T-helper 2 cell treated with Interferon-gamma antibody and Interleukin-4, amounts not matched to agents 5 μg/mL and 100 μg/mL, for 36 hours (primary cell): ENCODE measurements around the gene FMR1.

ENCODE experiments used
- DNase-seq: peaks from one replicate; pipeline ENCODE4 v3.0.0; 2021; ENCODE audit warnings: low spot score
- H3K27ac Mint-ChIP-seq: one replicate; pipeline ENCODE4 v1.8.0; 2021; ENCODE audit warnings: mild to moderate bottlenecking, mixed read lengths
- H3K27me3 Mint-ChIP-seq: one replicate; pipeline ENCODE4 v1.8.0; 2021; ENCODE audit warnings: low read depth, mixed read lengths
- H3K36me3 Mint-ChIP-seq: one replicate; pipeline ENCODE4 v1.8.0; 2021; ENCODE audit warnings: low read depth, mixed read lengths
- H3K4me1 Mint-ChIP-seq: one replicate; pipeline ENCODE4 v1.8.0; 2021; ENCODE audit warnings: low read depth, mixed read lengths
- H3K4me3 Mint-ChIP-seq: one replicate; pipeline ENCODE4 v1.8.0; 2022; ENCODE audit warnings: mild to moderate bottlenecking, moderate library complexity, mixed read lengths
- H3K9me3 Mint-ChIP-seq: one replicate; pipeline ENCODE4 v1.8.0; 2021; ENCODE audit warnings: mixed read lengths

Gene FMR1

GRCh38 chrX:147935156-147935758 is 23.5 kb downstream of the FMR1 start:
- Mint-ChIP-seq H3K27me3 (no peaks in the 10 kb centered on the region), H3K36me3 (peaks cover 26% of the 10 kb centered on the region), H3K27ac (no peak overlapping the region), H3K9me3 (no peaks in the 10 kb centered on the region), H3K4me1 (no peaks in the 10 kb centered on the region), H3K4me3 (no peak overlapping the region)
- DNase-seq: no peak

DNA sequence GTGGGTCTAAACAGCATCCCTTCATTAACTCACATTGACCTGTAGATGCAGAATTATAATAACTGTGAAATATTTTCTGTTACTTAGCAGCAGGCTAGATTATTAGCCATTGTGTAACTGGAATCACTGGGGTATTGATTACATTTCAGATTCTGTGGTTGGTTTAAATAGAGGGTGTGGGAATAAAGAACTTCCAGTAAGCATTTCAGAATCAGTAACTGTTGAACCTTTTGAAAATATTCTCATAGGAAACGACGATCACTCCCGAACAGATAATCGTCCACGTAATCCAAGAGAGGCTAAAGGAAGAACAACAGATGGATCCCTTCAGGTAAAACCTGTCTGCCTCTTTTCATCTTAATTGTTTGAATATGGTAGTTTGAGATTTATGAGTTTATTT is 33.6 kb downstream of the FMR1 start:
- Mint-ChIP-seq H3K27ac (no peak overlapping the region), H3K27me3 (no peaks in the 10 kb centered on the region), H3K4me3 (no peak overlapping the region), H3K36me3 (peaks cover 51% of the 10 kb centered on the region), H3K4me1 (no peaks in the 10 kb centered on the region), H3K9me3 (no peaks in the 10 kb centered on the region)
- no peak for DNase-seq

DNA sequence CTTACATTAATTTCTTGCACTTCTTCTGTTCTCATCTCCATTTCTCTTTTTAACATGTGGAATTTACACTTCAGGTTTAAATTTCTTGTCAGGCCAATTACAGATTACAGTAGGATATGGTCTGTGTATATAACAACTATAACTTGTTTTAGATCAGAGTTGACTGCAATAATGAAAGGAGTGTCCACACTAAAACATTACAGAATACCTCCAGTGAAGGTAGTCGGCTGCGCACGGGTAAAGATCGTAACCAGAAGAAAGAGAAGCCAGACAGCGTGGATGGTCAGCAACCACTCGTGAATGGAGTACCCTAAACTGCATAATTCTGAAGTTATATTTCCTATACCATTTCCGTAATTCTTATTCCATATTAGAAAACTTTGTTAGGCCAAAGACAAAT is 36.8 kb downstream of the FMR1 start:
- no peak for DNase-seq
- H3K9me3 Mint-ChIP-seq: no peaks in the 10 kb centered on the region
- H3K4me3 Mint-ChIP-seq: no peak overlapping the region
- no peak overlapping the region for H3K27ac Mint-ChIP-seq
- H3K4me1 Mint-ChIP-seq: no peaks in the 10 kb centered on the region
- peaks cover 32% of the 10 kb centered on the region for H3K36me3 Mint-ChIP-seq
- H3K27me3 Mint-ChIP-seq: no peaks in the 10 kb centered on the region

- Mint-ChIP-seq H3K27ac (no peak overlapping the region), H3K4me1 (no peaks in the 10 kb centered on the region), H3K36me3 (peaks cover 21% of the 10 kb centered on the region), H3K4me3 (no peak overlapping the region), H3K9me3 (no peaks in the 10 kb centered on the region), H3K27me3 (no peaks in the 10 kb centered on the region)
- no peak for DNase-seq
Observed at GRCh38 chrX:147950352-147950751, 38.6 kb downstream of the FMR1 start.

DNA sequence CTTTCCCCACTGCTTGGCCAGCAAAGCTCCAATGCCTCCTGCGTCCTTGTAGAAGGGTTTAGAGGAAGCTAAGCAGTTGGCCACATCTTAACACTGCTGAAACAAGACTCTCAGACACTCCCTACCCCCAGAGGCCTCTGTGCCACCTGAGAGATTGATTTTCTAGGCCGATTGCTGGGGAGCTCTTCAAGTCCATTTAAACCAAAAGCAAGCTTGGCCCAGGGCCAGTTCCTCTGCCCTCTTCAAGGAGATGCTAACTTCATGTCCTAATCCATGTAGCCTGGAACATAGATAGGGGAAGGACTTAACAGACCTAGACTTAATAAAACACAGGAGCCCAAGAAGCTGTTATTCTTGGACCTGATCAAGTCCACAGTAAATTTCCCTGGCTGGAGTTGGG is 42.3 kb downstream of the FMR1 start:
- DNase-seq: no peak
- no peak overlapping the region for H3K27ac Mint-ChIP-seq

GRCh38 chrX:147957291-147957690 is 45.6 kb downstream of the FMR1 start:
- no peaks in the 10 kb centered on the region for H3K4me1 Mint-ChIP-seq
- H3K36me3 Mint-ChIP-seq: no peaks in the 10 kb centered on the region
- no peaks in the 10 kb centered on the region for H3K9me3 Mint-ChIP-seq
- H3K27ac Mint-ChIP-seq: no peak overlapping the region
- no peak overlapping the region for H3K4me3 Mint-ChIP-seq
- peaks cover 3% of the 10 kb centered on the region for H3K27me3 Mint-ChIP-seq
- DNase-seq: no peak

More for the DNA sequence above, 42.3 kb downstream of the FMR1 start:
- Mint-ChIP-seq H3K4me3 (no peak overlapping the region), H3K9me3 (no peaks in the 10 kb centered on the region), H3K27me3 (peaks cover 2% of the 10 kb centered on the region), H3K4me1 (no peaks in the 10 kb centered on the region), H3K36me3 (peaks cover 9% of the 10 kb centered on the region)

DNA sequence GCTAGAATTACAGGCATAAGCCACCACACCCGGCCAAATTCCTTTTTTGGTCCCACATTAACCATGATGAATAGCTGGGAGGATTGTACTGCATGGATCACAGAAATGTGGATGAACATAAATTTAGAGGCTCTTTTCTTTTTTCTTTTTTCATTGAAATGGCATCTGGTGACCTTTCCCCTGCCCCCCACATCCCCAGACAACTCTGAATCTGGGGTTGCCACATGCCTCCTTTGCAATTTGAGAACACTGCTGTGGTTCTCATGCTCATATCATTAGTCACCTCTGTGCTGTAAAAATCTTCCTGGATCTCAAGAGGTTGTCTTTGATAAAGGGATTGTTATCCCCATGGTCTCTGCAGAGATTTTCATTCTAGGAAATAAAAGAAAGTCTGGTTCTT is 46.6 kb downstream of the FMR1 start:
- Mint-ChIP-seq H3K36me3 (no peaks in the 10 kb centered on the region), H3K9me3 (no peaks in the 10 kb centered on the region), H3K27me3 (peaks cover 3% of the 10 kb centered on the region), H3K4me3 (no peak overlapping the region), H3K4me1 (no peaks in the 10 kb centered on the region), H3K27ac (no peak overlapping the region)
- no peak for DNase-seq

- H3K27ac Mint-ChIP-seq: no peak overlapping the region
- DNase-seq: no peak
- peaks cover under 1% of the 10 kb centered on the region for H3K9me3 Mint-ChIP-seq
- H3K36me3 Mint-ChIP-seq: no peaks in the 10 kb centered on the region
- H3K27me3 Mint-ChIP-seq: peaks cover 3% of the 10 kb centered on the region
- H3K4me1 Mint-ChIP-seq: no peaks in the 10 kb centered on the region
- no peak overlapping the region for H3K4me3 Mint-ChIP-seq
Observed at GRCh38 chrX:147960722-147961121, 49.0 kb downstream of the FMR1 start.

DNA sequence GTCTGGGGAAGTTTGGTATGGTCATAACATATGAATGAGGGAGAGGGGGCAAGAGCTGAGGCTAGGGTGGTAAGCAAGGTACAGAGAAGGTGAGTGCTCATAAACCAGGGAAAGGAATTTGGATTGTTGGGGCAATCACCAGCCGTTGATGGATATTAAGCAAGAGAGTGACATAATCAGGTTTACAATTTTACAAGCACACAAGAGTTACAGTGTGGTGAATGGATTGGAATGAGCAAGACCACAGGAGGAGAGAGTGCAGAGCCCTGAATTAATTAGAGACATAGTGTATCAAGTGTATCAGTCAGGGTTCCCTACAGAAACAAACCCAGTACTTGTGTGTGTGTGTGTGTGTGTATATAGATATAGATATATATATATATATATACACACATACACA is 50.8 kb downstream of the FMR1 start:
- Mint-ChIP-seq H3K4me3 (no peak overlapping the region), H3K4me1 (no peaks in the 10 kb centered on the region)
- no peak for DNase-seq

DNA sequence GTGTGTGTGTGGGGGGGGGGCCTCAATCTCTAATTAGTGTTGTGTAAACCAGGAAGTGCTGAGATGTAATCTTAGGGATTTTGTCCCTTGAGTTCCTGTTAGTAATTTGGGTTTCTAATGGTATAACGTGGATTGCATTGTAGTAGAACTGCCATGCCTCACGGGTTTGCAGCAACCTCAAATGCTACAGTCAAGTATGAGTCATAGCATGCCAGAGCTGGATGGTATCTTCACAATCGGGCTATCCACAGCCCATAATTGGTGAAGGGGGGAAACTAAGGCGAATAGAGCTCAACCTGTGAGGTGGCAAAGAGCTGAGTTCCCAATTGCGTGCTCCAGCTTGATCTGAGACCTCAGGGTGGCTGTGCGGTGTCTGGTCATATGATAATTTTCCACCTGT is 67.2 kb downstream of the FMR1 start:
- Mint-ChIP-seq H3K4me1 (no peaks in the 10 kb centered on the region), H3K4me3 (no peak overlapping the region), H3K36me3 (no peaks in the 10 kb centered on the region), H3K27ac (no peak overlapping the region), H3K9me3 (no peaks in the 10 kb centered on the region), H3K27me3 (no peaks in the 10 kb centered on the region)
- no peak for DNase-seq

More for the DNA sequence above, 50.8 kb downstream of the FMR1 start:
- Mint-ChIP-seq H3K36me3 (no peaks in the 10 kb centered on the region), H3K27me3 (peaks cover 3% of the 10 kb centered on the region), H3K27ac (no peak overlapping the region), H3K9me3 (peaks cover 4% of the 10 kb centered on the region)

DNA sequence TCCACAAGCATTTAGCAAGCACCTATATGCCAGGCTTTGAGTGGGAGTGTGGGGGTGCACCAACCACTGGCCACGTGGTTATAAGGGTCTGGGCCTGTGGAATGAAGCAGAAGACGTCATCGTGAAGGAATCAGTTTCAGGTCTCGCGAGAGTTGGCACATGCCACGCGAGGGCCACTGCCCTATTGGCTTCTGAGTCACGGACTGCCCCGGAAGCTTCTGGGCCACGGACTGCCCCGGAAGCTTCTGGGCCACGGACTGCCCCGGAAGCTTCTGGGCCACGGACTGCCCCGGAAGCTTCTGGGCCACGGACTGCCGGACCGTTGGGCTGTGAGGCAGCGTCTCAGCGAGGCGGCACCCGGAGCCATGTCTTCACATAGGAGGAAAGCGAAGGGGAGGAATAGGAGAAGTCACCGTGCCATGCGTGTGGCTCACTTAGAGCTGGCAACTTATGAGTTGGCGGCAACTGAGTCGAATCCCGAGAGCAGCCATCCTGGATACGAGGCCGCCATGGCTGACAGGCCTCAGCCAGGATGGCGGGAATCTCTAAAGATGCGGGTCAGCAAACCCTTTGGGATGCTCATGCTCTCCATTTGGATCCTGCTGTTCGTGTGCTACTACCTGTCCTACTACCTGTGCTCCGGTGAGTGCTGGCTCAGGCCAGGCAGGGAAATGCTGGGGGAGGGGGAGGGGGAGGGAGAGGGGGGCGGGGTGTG is 69.5 kb downstream of the FMR1 start, which contains the start of gene FMR1NB:
Gene FMR1NB, plus strand, starts transcription at position 300 of the 715 bp plus-strand sequence. Its CDS starts 66 bp downstream, at position 366.
- Mint-ChIP-seq H3K9me3 (no peaks in the 10 kb centered on the region), H3K27me3 (no peaks in the 10 kb centered on the region), H3K36me3 (no peaks in the 10 kb centered on the region)

More for the DNA sequence above, 69.5 kb downstream of the FMR1 start, which contains the start of gene FMR1NB:
- no peak for DNase-seq
- Mint-ChIP-seq H3K4me1 (no peaks in the 10 kb centered on the region), H3K27ac (no peak within 1 kb of the TSS), H3K4me3 (no peak within 1 kb of the TSS)
